ENCODE data around the gene NLRC5.

GRCh38 chr16:57132470-57132869, 143.1 kb downstream of the NLRC5 start:
- TF ChIP-seq CTCF (IDR thresholded peaks at IDR 0.05; ENCODE audit: low read depth, low read length): no peak
- no peak for TF ChIP-seq POLR2A (IDR thresholded peaks at IDR 0.05; ENCODE audit: extremely low read depth, insufficient read length)
- TF ChIP-seq MYC (IDR thresholded peaks at IDR 0.05; ENCODE audit: low read depth, low read length): no peak

Data from NB4 (cell line).